ENCODE measurements around the gene MRPL24. TPM values are rescaled to one million over a fixed set of nuclear protein-coding genes. Genes with fewer than 3 reads are reported as not detected.

The MRPL24 gene
- total and polyA plus RNA-seq, 2 of the 8 experiments (the other 6 are each of a cell fraction or from before 2014, with no cell fraction given) = 29.7 to 35.2 TPM

DNA sequence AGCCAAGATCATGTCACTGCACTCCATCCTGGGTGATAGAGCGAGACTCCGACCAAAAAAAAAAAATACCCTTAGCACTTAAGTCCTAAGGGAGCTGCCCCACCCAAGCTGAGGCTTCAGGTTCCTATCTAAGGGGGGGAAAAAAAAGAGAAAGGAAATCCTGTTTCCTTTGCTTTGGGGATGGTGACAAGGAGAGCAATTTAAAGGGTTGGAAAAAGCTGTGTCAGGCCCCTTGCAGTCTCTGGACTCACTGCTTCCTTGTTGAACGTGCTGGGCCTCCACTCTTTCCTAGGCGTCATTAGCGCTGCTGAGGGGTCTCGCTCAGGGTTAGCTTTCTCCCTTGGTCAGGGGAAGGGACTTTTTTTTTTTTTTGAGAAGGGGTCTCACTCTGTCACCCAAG is 44.6 kb upstream of the MRPL24 start (continued):
- TF ChIP-seq, protein P1, sequence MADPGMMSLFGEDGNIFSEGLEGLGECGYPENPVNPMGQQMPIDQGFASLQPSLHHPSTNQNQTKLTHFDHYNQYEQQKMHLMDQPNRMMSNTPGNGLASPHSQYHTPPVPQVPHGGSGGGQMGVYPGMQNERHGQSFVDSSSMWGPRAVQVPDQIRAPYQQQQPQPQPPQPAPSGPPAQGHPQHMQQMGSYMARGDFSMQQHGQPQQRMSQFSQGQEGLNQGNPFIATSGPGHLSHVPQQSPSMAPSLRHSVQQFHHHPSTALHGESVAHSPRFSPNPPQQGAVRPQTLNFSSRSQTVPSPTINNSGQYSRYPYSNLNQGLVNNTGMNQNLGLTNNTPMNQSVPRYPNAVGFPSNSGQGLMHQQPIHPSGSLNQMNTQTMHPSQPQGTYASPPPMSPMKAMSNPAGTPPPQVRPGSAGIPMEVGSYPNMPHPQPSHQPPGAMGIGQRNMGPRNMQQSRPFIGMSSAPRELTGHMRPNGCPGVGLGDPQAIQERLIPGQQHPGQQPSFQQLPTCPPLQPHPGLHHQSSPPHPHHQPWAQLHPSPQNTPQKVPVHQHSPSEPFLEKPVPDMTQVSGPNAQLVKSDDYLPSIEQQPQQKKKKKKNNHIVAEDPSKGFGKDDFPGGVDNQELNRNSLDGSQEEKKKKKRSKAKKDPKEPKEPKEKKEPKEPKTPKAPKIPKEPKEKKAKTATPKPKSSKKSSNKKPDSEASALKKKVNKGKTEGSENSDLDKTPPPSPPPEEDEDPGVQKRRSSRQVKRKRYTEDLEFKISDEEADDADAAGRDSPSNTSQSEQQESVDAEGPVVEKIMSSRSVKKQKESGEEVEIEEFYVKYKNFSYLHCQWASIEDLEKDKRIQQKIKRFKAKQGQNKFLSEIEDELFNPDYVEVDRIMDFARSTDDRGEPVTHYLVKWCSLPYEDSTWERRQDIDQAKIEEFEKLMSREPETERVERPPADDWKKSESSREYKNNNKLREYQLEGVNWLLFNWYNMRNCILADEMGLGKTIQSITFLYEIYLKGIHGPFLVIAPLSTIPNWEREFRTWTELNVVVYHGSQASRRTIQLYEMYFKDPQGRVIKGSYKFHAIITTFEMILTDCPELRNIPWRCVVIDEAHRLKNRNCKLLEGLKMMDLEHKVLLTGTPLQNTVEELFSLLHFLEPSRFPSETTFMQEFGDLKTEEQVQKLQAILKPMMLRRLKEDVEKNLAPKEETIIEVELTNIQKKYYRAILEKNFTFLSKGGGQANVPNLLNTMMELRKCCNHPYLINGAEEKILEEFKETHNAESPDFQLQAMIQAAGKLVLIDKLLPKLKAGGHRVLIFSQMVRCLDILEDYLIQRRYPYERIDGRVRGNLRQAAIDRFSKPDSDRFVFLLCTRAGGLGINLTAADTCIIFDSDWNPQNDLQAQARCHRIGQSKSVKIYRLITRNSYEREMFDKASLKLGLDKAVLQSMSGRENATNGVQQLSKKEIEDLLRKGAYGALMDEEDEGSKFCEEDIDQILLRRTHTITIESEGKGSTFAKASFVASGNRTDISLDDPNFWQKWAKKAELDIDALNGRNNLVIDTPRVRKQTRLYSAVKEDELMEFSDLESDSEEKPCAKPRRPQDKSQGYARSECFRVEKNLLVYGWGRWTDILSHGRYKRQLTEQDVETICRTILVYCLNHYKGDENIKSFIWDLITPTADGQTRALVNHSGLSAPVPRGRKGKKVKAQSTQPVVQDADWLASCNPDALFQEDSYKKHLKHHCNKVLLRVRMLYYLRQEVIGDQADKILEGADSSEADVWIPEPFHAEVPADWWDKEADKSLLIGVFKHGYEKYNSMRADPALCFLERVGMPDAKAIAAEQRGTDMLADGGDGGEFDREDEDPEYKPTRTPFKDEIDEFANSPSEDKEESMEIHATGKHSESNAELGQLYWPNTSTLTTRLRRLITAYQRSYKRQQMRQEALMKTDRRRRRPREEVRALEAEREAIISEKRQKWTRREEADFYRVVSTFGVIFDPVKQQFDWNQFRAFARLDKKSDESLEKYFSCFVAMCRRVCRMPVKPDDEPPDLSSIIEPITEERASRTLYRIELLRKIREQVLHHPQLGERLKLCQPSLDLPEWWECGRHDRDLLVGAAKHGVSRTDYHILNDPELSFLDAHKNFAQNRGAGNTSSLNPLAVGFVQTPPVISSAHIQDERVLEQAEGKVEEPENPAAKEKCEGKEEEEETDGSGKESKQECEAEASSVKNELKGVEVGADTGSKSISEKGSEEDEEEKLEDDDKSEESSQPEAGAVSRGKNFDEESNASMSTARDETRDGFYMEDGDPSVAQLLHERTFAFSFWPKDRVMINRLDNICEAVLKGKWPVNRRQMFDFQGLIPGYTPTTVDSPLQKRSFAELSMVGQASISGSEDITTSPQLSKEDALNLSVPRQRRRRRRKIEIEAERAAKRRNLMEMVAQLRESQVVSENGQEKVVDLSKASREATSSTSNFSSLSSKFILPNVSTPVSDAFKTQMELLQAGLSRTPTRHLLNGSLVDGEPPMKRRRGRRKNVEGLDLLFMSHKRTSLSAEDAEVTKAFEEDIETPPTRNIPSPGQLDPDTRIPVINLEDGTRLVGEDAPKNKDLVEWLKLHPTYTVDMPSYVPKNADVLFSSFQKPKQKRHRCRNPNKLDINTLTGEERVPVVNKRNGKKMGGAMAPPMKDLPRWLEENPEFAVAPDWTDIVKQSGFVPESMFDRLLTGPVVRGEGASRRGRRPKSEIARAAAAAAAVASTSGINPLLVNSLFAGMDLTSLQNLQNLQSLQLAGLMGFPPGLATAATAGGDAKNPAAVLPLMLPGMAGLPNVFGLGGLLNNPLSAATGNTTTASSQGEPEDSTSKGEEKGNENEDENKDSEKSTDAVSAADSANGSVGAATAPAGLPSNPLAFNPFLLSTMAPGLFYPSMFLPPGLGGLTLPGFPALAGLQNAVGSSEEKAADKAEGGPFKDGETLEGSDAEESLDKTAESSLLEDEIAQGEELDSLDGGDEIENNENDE (IDR thresholded peaks at IDR 0.05; ENCODE audit: insufficient replicate concordance, low read length) = no peak
- TF ChIP-seq PHF8 (conservative IDR thresholded peaks at IDR 0.05; ENCODE audit: low read depth, low read length) = no peak
- no peak for TF ChIP-seq BACH1 (IDR thresholded peaks at IDR 0.05; ENCODE audit: low read length)

Measured in H1 (cell line).